GM18505 (cell line): Measurements from ENCODE around the gene AANAT.

ENCODE experiments used
- ATAC-seq: cut with Tn5 transposase; IDR thresholded peaks from one replicate; pipeline ENCODE4 v1.9.1; 2021; ENCODE audit not compliant: unreplicated experiment
- POLR2A ChIP-seq: IDR thresholded peaks from 4 replicates; pipeline ENCODE4 v1.6.1; 2011; ENCODE audit warnings: borderline replicate concordance; ENCODE audit not compliant: insufficient read depth, insufficient read length; ENCODE audit errors: extremely low read depth

Gene AANAT

GRCh38 chr17:76434870-76435269, 32.5 kb upstream of the AANAT start:
- ATAC-seq = no peak
- TF ChIP-seq POLR2A = no peak

- no peak for ATAC-seq
- TF ChIP-seq POLR2A = no peak
Measured at GRCh38 chr17:76435751-76436150, 31.7 kb upstream of the AANAT start.

GRCh38 chr17:76437467-76438402, 29.7 kb upstream of the AANAT start:
- ATAC-seq = no peak
- TF ChIP-seq POLR2A = no peak

- TF ChIP-seq POLR2A = no peak
- no peak for ATAC-seq
Measured at GRCh38 chr17:76438906-76439305, 28.5 kb upstream of the AANAT start.

GRCh38 chr17:76439314-76439928, 28.0 kb upstream of the AANAT start:
- no peak for TF ChIP-seq POLR2A
- ATAC-seq = no peak

DNA sequence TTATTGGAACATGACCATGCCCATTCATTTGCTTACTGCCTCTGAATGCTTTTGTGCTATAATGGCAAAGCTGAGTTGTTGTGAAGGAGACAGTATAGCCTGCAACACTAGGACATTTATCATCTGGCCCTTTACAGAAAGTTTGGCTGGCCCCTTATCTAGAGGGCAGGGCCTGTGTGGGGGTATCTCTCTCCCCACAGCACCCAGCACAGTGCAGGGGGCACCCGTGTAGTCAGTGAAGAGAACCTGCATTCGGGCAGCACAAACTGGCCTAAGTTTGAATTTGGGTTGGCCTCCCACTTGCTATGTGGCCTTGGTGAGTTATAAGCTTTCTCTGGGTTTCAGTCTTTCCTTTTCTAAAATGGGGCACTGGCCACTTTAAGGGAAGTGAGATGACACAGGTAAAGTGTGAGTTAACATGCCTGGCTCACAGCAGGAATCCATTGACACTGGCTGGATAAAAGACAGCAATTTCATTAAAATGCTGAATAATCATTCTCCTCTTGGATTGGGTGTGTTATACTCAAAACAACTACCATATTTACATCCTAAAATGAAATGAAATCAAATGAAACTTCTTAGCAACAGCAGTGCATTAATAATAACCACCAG, 26.5 kb upstream of the AANAT start:
- no peak for ATAC-seq
- TF ChIP-seq POLR2A = no peak

- TF ChIP-seq POLR2A = no peak
Measured at GRCh38 chr17:76441686-76442340, 25.6 kb upstream of the AANAT start.

DNA sequence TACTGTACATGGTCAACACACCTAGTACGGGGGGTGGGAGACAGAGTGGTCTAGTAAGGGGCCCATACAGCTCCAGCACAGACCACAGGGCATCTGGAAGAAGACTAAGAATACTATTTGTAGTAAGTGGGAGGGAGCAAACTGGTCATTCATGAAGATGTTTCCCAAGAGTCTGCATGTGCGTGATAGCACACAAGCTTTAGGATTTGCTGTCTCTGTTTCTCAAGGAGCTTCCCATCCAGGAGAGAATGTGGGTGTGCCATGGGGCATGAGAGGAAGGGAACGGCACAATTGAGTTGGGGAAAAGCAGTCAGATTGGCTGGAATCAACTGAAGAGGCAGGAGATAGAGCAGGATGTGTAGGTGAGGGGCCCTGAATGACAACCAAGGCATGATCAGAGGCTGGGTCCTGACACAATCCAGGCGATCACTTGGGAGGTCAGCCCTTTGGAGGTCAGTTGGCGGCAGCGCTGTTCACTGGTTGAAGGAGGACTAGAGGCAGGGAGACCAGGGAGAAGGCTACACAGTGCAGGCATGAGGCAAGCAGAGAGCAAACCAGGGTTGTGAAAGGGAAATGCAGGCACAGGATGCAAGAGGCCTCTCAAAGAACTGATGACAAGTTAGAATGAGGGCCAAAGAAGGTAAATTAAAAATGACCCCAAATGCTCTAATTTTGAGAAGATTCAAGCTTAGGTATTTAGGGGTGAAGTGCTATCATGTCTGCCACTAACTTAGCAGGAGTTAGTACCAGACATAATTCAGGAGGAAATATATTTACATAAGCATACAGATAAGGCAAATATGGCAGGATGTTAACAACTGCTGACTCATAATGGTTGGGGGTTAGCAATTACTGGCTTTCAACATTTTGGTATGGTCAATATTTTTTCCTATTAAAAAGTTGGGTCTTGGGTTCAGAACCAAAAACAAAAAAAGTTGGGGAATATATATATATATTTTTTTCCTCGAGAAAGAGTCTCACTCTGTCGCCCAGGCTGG, 24.8 kb upstream of the AANAT start:
- TF ChIP-seq POLR2A = no peak
- ATAC-seq = no peak

More at GRCh38 chr17:76441686-76442340, 25.6 kb upstream of the AANAT start:
- ATAC-seq = no peak

DNA sequence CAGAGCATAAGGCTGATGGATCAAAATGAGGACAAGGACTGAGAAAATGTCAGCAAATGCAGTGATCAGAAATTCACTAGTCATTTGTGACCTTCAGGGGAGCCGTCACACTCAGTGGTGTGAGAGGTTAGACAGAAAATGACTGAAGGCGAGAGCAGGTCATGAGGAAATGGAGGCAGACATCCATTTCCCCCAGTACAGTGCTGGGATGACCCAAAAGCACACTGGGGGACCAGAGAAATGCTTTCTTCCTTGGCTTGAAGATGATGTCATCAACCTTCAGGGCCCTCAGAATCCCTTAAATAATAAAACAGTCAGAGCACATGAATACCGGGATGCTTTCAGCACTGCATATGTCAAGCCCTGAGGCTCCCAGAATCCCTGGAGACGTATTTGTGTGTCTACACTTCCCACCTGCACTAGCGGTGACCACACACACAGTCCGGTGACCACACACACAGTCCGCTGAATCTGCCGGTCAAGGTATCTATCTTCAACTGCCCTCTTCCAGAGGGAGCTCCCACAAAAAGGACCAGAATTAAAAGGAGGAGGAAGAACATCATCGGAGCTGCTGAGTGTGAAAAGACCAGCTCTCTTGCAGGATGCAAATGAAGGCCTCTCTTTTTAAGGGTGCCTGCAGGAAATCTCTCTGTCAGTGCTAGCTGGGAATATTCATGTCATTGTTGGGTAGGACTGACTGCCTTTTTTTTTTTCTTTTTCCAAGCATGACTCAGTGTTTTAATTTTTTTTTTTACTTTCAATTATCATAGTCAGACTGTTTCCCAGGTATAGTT, 22.7 kb upstream of the AANAT start:
- no peak for ATAC-seq
- TF ChIP-seq POLR2A = no peak

- no peak for ATAC-seq
- TF ChIP-seq POLR2A = no peak
Measured at GRCh38 chr17:76445697-76446448, 21.5 kb upstream of the AANAT start.
